Stomach (tissue), 9 donors: ENCODE results near the gene ANKRD33. TPM values are rescaled to one million over a fixed set of nuclear protein-coding genes. Genes with fewer than 3 reads are reported as not detected.

Experiments
- DNase-seq, 2 donors: peaks; one replicate each; pipeline versions ENCODE4 v3.0.0 to v3.0.0-alpha.2; 2013 to 2019
- H3K27ac ChIP-seq, 5 donors: fragments of 200-600 bp in 4 of 5; sonication (generic) in 4 of 5; one replicate each; pipeline ENCODE4 v1.5.1; 2013 to 2019; ENCODE audit warnings: mild to moderate bottlenecking in 1 of 5, moderate library complexity in 1 of 5
- H3K27me3 ChIP-seq, 3 donors: fragments of 200-600 bp; sonication (generic); one replicate each; pipeline ENCODE4 v1.5.1; 2017 to 2019; ENCODE audit warnings: mixed run types in 1 of 3
- H3K36me3 ChIP-seq, 4 donors: fragments of 200-600 bp; sonication (generic); 1 replicate in 3 of 4; 2 replicates in 1 of 4; pipeline ENCODE4 v1.5.1; 2016 to 2019
- H3K4me1 ChIP-seq, 4 donors: fragments of 200-600 bp; sonication (generic); one replicate each; pipeline ENCODE4 v1.5.1; 2016 to 2019
- H3K4me3 ChIP-seq, 4 donors: fragments of 200-600 bp; sonication (generic) in 3 of 4; one replicate each; pipeline ENCODE4 v1.5.1; 2016 to 2019; ENCODE audit warnings: mild to moderate bottlenecking in 1 of 4
- H3K9me3 ChIP-seq, 4 donors: fragments of 200-600 bp; sonication (generic); one replicate each; pipeline ENCODE4 v1.5.1; 2016 to 2019
- EP300 ChIP-seq: sonication (generic); formaldehyde crosslinking; IDR thresholded peaks from one replicate; pipeline ENCODE4 v1.6.1; 2017; ENCODE audit warnings: antibody characterized with exemption
- POLR2A ChIP-seq, 4 donors: fragments of 450-650 bp; IDR thresholded peaks; one replicate each; pipeline ENCODE4 v1.6.1; 2016; ENCODE audit warnings: antibody characterized with exemption in 4 of 4, control low read depth in 2 of 4, mild to moderate bottlenecking in 1 of 4, moderate library complexity in 1 of 4
- POLR2AphosphoS5 ChIP-seq, 3 donors: sonication (generic); formaldehyde crosslinking; IDR thresholded peaks; one replicate each; pipeline ENCODE4 v1.6.1; 2016; ENCODE audit warnings: antibody characterized with exemption in 3 of 3
- WGBS, 5 donors: extraction: QIAGEN DNeasy Blood & Tissue Kit in 3 of 5; methylation state at CpG; one replicate each; pipeline versions ENCODE4 v1.1.5 to v1.1.7; 2013 to 2018; 5-methylcytosine and 5-hydroxymethylcytosine counted together
- intact Hi-C: fragments of 100-400 bp; cut with DNase I; formaldehyde crosslinking; loops from one replicate; pipeline ENCODE4 v1.15.1; 2023; ENCODE audit warnings: low total_unique reads
- polyA plus RNA-seq, 3 donors: library from polyadenylated mRNA; stranded (reverse); fragments of 200-250 nt; gene quantifications; one replicate each; pipeline ENCODE4 v1.2.3, GENCODE V29; 2013
- total RNA-seq, 5 donors: library from RNA; depleted of rRNA; stranded (reverse); fragments of >200 nt; gene quantifications; one replicate each; pipeline versions ENCODE4 v1.1.0 to v1.2.3, GENCODE V29; 2014 to 2016
- TF ChIP-seq, protein P1 (sequence below), 7 experiments: fragments of 450-650 bp in 4 of 7; fragments of 200-600 bp in 3 of 7; sonication (generic) in 3 of 7; IDR thresholded peaks; one replicate each; pipeline ENCODE4 v1.5.1; 2016 to 2019; ENCODE audit warnings: antibody characterized with exemption in 7 of 7, control low read depth in 2 of 7, mild to moderate bottlenecking in 1 of 7
- donor health status: healthy with polysubstance abuse.
- donor health status: Bipolar disorder and iron deficiency.
- donor health status: healthy.

The ANKRD33 gene
- total and polyA plus RNA-seq, 8 donors, result not detected

GRCh38 chr12:51907856-51908425 lies 20.0 kb downstream of the ANKRD33 start:
- intact Hi-C loops, result no loop called here

GRCh38 chr12:51908876-51909592 lies 21.1 kb downstream of the ANKRD33 start:
- peak overlapping the region in 3 of 5 donors; percentile 25 to 91 (median 90) for H3K27ac ChIP-seq
- TF ChIP-seq POLR2AphosphoS5 (IDR thresholded peaks at IDR 0.05) (no peak), POLR2A (IDR thresholded peaks at IDR 0.05) (no peak), EP300 (no peak)
- TF ChIP-seq, protein P1, sequence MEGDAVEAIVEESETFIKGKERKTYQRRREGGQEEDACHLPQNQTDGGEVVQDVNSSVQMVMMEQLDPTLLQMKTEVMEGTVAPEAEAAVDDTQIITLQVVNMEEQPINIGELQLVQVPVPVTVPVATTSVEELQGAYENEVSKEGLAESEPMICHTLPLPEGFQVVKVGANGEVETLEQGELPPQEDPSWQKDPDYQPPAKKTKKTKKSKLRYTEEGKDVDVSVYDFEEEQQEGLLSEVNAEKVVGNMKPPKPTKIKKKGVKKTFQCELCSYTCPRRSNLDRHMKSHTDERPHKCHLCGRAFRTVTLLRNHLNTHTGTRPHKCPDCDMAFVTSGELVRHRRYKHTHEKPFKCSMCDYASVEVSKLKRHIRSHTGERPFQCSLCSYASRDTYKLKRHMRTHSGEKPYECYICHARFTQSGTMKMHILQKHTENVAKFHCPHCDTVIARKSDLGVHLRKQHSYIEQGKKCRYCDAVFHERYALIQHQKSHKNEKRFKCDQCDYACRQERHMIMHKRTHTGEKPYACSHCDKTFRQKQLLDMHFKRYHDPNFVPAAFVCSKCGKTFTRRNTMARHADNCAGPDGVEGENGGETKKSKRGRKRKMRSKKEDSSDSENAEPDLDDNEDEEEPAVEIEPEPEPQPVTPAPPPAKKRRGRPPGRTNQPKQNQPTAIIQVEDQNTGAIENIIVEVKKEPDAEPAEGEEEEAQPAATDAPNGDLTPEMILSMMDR (IDR thresholded peaks at IDR 0.05), result no peak
- H3K36me3 ChIP-seq, result no peaks in the 10 kb centered on the region
- peaks cover 26 to 68% (median 52%) of the 10 kb centered on the region in 4 donors for H3K4me1 ChIP-seq
- intact Hi-C loops, result no loop called here
- H3K9me3 ChIP-seq, result no peaks in the 10 kb centered on the region
- H3K4me3 ChIP-seq, result peak overlapping the region in 2 of 4 donors; percentile 47 to 53
- DNase-seq, result no peak
- H3K27me3 ChIP-seq, result peaks cover 0 to 67% (median 19%) of the 10 kb centered on the region in 3 donors
- WGBS, 5 donors, result 64 to 81% (median 67%) methylated on average over 9 of the region's 9 CpGs

More at GRCh38 chr12:51907856-51908425, 20.0 kb downstream of the ANKRD33 start:
- no peak for DNase-seq
- 61 to 78% (median 71%) methylated on average over 2 to 7 of the region's 7 CpGs for WGBS, 5 donors
- H3K9me3 ChIP-seq, result no peaks in the 10 kb centered on the region
- peak overlapping the region; percentile 81 to 91 (median 87) for H3K27ac ChIP-seq
- peaks cover 0 to 59% (median 19%) of the 10 kb centered on the region in 3 donors for H3K27me3 ChIP-seq
- no peak for TF ChIP-seq EP300
- no peak for TF ChIP-seq POLR2A (IDR thresholded peaks at IDR 0.05)
- TF ChIP-seq POLR2AphosphoS5 (IDR thresholded peaks at IDR 0.05), result no peak
- TF ChIP-seq, protein P1 (IDR thresholded peaks at IDR 0.05), result no peak
- peaks cover 19 to 57% (median 41%) of the 10 kb centered on the region in 4 donors for H3K4me1 ChIP-seq
- peak overlapping the region; percentile 43 to 57 (median 50) for H3K4me3 ChIP-seq
- H3K36me3 ChIP-seq, result no peaks in the 10 kb centered on the region

DNA sequence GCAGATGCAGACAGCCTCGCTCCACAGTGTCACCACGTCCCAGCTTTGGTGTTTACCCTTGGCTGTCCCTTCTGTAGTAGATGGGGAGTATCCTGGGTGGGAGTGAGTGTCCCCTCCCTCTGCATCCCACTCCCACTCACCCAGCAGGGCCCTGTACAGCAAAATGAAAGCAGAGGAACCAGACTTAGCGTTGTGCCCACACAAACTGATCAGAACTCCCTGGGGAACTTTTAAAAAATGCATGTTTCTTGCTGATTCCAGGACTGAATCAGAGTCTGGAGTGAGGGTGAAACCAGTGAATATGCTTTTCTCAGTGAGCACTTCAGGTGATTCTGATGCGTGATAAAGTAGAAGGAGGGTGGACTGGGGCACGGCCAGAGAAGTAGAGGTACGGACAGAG lies 22.3 kb downstream of the ANKRD33 start:
- no peaks in the 10 kb centered on the region for H3K9me3 ChIP-seq
- WGBS, 5 donors, result 66 to 85% (median 84%) methylated on average over 6 of the region's 6 CpGs

GRCh38 chr12:51910691-51911090 lies 22.8 kb downstream of the ANKRD33 start:
- Histone ChIP-seq H3K9me3 (no peaks in the 10 kb centered on the region), H3K36me3 (peaks cover 0 to 11% (median 9%) of the 10 kb centered on the region in 4 donors), H3K4me3 (peak overlapping the region in 1 of 4 donors; percentile 20), H3K27ac (peak overlapping the region; percentile 4 to 91 (median 52)), H3K4me1 (peaks cover 20 to 63% (median 54%) of the 10 kb centered on the region in 4 donors), H3K27me3 (peaks cover 0 to 66% (median 19%) of the 10 kb centered on the region in 3 donors)
- WGBS, 5 donors, result 45 to 76% (median 71%) methylated on average over 3 of the region's 3 CpGs
- TF ChIP-seq POLR2A (IDR thresholded peaks at IDR 0.05) (no peak), POLR2AphosphoS5 (IDR thresholded peaks at IDR 0.05) (no peak), EP300 (no peak)
- TF ChIP-seq, protein P1 (IDR thresholded peaks at IDR 0.05), result no peak
- no peak for DNase-seq
- intact Hi-C loops, result no loop called here

More for the DNA sequence above, 22.3 kb downstream of the ANKRD33 start:
- H3K27ac ChIP-seq, result peak overlapping the region in 4 of 5 donors; percentile 43 to 91 (median 56)
- H3K4me1 ChIP-seq, result peaks cover 20 to 65% (median 54%) of the 10 kb centered on the region in 4 donors
- TF ChIP-seq EP300 (no peak), POLR2A (IDR thresholded peaks at IDR 0.05) (no peak), POLR2AphosphoS5 (IDR thresholded peaks at IDR 0.05) (no peak)
- TF ChIP-seq, protein P1 (IDR thresholded peaks at IDR 0.05), result no peak
- H3K36me3 ChIP-seq, result peaks cover 0 to 5% (median 4%) of the 10 kb centered on the region in 4 donors
- intact Hi-C loops, result no loop called here
- DNase-seq, result no peak
- H3K27me3 ChIP-seq, result peaks cover 0 to 68% (median 19%) of the 10 kb centered on the region in 3 donors
- H3K4me3 ChIP-seq, result peak overlapping the region in 2 of 4 donors; percentile 2 to 20
